ENCODE measurements around the gene RNF141. TPM values are rescaled to one million over a fixed set of nuclear protein-coding genes. Genes with fewer than 3 reads are reported as not detected.

RNF141 gene
- total and polyA plus RNA-seq, 2 of the 13 experiments (the other 11 are each of a cell fraction or from before 2014, with no cell fraction given) = 9.3 to 22.4 TPM

GRCh38 chr11:10494636-10495463 is 46.1 kb downstream of the RNF141 start:
- intact Hi-C loops (cut with micrococcal nuclease; ENCODE audit: unreplicated experiment) = no loop called here
- Histone ChIP-seq H3K9ac (ENCODE audit: insufficient read depth, low read depth, low read length) (no peak overlapping the region), H2AFZ (ENCODE audit: low read length) (no peak overlapping the region), H3K36me3 (replicated peaks in 1 of 2; ENCODE audit: control insufficient read depth in 1 of 2, insufficient read depth in 2 of 2, low read length in 2 of 2) (no peaks in the 10 kb centered on the region), H4K20me1 (ENCODE audit: insufficient read depth, low read length) (no peaks in the 10 kb centered on the region), H3K27ac (ENCODE audit: extremely low read length, insufficient read depth, low read length) (no peak overlapping the region), H3K27me3 (ENCODE audit: control insufficient read depth in 1 of 2, insufficient read depth in 2 of 2, low read length in 2 of 2) (no peaks in the 10 kb centered on the region), H3K9me3 (ENCODE audit: low read length) (no peaks in the 10 kb centered on the region), H3K4me1 (ENCODE audit: insufficient read depth, low read length) (peaks cover 13% of the 10 kb centered on the region), H3K79me2 (ENCODE audit: insufficient read depth, low read length) (no peaks in the 10 kb centered on the region), H3K4me3 (replicated peaks in 1 of 3; ENCODE audit: insufficient read depth in 1 of 3, low read depth in 2 of 3, low read length in 3 of 3) (no peak overlapping the region), H3K4me2 (ENCODE audit: low read depth, low read length) (no peak overlapping the region)
- in situ Hi-C loops (cut with HindIII; ENCODE audit: extremely low pct_ligation_motif_present, low pct_unique_long_range_greater_than_20kb) = no loop called here
- ChIA-PET POLR2A (no interaction called here), CTCF (ENCODE audit: low intra/inter-chr PET ratio, low total read pairs) (no interaction called here)
- no peak for FAIRE-seq
- DNase-seq (ENCODE audit: low spot score) = no peak
- BruUV-seq (replicated peaks) = no TSS peak
- WGBS (ENCODE audit: low lambda C conversion rate) = 73% methylated on average over 10 of the region's 14 CpGs
- ATAC-seq = no peak
- TF ChIP-seq MEIS1 (CRISPR knock-in tag; IDR thresholded peaks at IDR 0.05; ENCODE audit: borderline replicate concordance) = no peak
- TF ChIP-seq CCAR2 (optimal IDR thresholded peaks at IDR 0.05; ENCODE audit: low read depth, low read length) = no peak
- TF ChIP-seq MEF2D (CRISPR knock-in tag; IDR thresholded peaks at IDR 0.05) = no peak
- TF ChIP-seq HOXA3 (CRISPR knock-in tag; IDR thresholded peaks at IDR 0.05) = no peak
- no peak for TF ChIP-seq MLXIP (CRISPR knock-in tag; IDR thresholded peaks at IDR 0.05; ENCODE audit: borderline replicate concordance)
- no peak for TF ChIP-seq ATF4 (CRISPR knock-in tag; IDR thresholded peaks at IDR 0.05)
- no peak for TF ChIP-seq JUNB (CRISPR knock-in tag; IDR thresholded peaks at IDR 0.05; ENCODE audit: borderline replicate concordance)
- TF ChIP-seq IKZF4 (CRISPR knock-in tag; IDR thresholded peaks at IDR 0.05; ENCODE audit: borderline replicate concordance, low read depth, not compliant biosample characterization) = no peak
- no peak for TF ChIP-seq ZNF282 (IDR thresholded peaks at IDR 0.05; ENCODE audit: partially characterized antibody)
- TF ChIP-seq ZKSCAN5 (CRISPR knock-in tag; IDR thresholded peaks at IDR 0.05) = no peak
- TF ChIP-seq BCL3 (CRISPR knock-in tag; IDR thresholded peaks at IDR 0.05) = no peak
- no peak for TF ChIP-seq THAP9 (CRISPR knock-in tag; IDR thresholded peaks at IDR 0.05; ENCODE audit: borderline replicate concordance)
- no peak for TF ChIP-seq ZFX (CRISPR knock-in tag; IDR thresholded peaks at IDR 0.05; ENCODE audit: low read depth)
